GM12892 (cell line): ENCODE data around the gene BPI.

ENCODE experiments used
- POLR2A ChIP-seq: IDR thresholded peaks from 2 replicates; pipeline ENCODE4 v1.6.1; 2011; ENCODE audit warnings: low read depth, low read length, control low read depth
- POLR2AphosphoS5 ChIP-seq: IDR thresholded peaks from 2 replicates; pipeline ENCODE4 v1.6.1; 2011; ENCODE audit warnings: low read depth, low read length, control low read depth

DNA sequence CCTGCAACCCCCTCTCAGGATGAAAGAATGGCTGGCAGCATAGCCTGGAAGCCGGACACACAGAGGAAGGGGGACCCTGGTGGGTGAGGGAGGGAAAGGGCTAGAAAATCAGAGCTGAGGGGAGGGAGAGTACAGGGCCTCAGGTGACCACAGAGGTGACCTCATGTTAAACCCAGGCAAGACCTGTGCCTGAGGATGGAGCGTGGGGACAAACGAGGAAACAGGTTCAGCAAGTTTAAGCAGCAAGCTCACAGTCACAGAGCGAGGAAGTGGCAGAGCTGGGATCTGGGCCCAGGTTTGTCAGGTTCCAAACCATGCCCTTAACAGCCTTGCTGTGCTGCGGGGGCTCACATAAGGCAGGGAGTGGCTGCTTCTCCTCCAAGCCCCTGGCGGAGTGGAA is 4.0 kb upstream of the BPI start:
- TF ChIP-seq POLR2AphosphoS5 (no peak), POLR2A (no peak)
